NB4 (cell line): ENCODE results near the gene AKAP3.

Experiments used
- MYC ChIP-seq: IDR thresholded peaks from 2 replicates; pipeline ENCODE4 v1.6.1; 2011; ENCODE audit warnings: low read depth, low read length
- POLR2A ChIP-seq: IDR thresholded peaks from 2 replicates; pipeline ENCODE4 v1.6.1; 2011; ENCODE audit warnings: mild to moderate bottlenecking; ENCODE audit not compliant: insufficient read length; ENCODE audit errors: extremely low read depth
- TF ChIP-seq, protein P1 (sequence below): IDR thresholded peaks from one replicate; pipeline ENCODE4 v1.5.1; 2012; ENCODE audit warnings: low read depth, low read length
- TF ChIP-seq, protein P2 (sequence below): IDR thresholded peaks from 2 replicates; pipeline ENCODE4 v1.6.1; 2011; ENCODE audit warnings: low read depth, low read length

DNA sequence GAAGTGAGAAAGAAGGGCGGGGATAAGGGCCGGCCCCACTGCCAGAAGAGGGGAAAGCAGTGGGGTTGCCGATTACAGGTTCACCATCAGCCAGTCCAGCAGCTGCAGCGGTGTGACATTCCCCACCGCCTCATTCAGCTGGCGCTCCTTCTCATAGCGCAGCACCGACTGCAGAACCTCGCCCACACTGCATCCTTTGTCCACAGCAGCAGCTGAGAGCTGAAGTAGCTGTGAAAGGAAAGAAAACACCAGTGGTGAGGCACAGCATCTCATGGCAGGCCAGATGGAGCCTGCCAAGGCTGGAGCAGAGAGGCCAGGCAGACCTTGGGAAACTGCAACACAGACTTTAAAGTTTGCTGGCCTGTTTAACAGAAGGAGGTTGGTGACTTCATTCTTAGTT, 33.2 kb downstream of the AKAP3 start:
- no peak for TF ChIP-seq MYC
- TF ChIP-seq, protein P1, sequence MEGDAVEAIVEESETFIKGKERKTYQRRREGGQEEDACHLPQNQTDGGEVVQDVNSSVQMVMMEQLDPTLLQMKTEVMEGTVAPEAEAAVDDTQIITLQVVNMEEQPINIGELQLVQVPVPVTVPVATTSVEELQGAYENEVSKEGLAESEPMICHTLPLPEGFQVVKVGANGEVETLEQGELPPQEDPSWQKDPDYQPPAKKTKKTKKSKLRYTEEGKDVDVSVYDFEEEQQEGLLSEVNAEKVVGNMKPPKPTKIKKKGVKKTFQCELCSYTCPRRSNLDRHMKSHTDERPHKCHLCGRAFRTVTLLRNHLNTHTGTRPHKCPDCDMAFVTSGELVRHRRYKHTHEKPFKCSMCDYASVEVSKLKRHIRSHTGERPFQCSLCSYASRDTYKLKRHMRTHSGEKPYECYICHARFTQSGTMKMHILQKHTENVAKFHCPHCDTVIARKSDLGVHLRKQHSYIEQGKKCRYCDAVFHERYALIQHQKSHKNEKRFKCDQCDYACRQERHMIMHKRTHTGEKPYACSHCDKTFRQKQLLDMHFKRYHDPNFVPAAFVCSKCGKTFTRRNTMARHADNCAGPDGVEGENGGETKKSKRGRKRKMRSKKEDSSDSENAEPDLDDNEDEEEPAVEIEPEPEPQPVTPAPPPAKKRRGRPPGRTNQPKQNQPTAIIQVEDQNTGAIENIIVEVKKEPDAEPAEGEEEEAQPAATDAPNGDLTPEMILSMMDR, result no peak
- no peak for TF ChIP-seq POLR2A
- TF ChIP-seq, protein P2, sequence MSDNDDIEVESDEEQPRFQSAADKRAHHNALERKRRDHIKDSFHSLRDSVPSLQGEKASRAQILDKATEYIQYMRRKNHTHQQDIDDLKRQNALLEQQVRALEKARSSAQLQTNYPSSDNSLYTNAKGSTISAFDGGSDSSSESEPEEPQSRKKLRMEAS, result no peak
